GM18526 (cell line): ENCODE results near the gene NPR2.

Experiments
- POLR2A ChIP-seq: IDR thresholded peaks from 3 replicates; pipeline ENCODE4 v1.6.1; 2011; ENCODE audit not compliant: insufficient read length; ENCODE audit errors: extremely low read depth

Gene NPR2

GRCh38 chr9:35783418-35783817 is 8.0 kb upstream of the NPR2 start:
- TF ChIP-seq POLR2A, result no peak

- TF ChIP-seq POLR2A, result no peak
These were observed 1.9 kb upstream of the NPR2 start for GRCh38 chr9:35789541-35789940.

- no peak for TF ChIP-seq POLR2A
These were observed 1.4 kb upstream of the NPR2 start for GRCh38 chr9:35790025-35790384.

- TF ChIP-seq POLR2A, result no peak
These were observed 750 bp upstream of the NPR2 start for GRCh38 chr9:35790385-35791296.

GRCh38 chr9:35792024-35792813 is 828 bp downstream of the NPR2 start:
- TF ChIP-seq POLR2A, result no peak

GRCh38 chr9:35792826-35793225 is 1.4 kb downstream of the NPR2 start:
- no peak for TF ChIP-seq POLR2A

- TF ChIP-seq POLR2A, result no peak
These were observed 2.1 kb downstream of the NPR2 start for GRCh38 chr9:35793461-35793860.

GRCh38 chr9:35795695-35796094 is 4.3 kb downstream of the NPR2 start:
- no peak for TF ChIP-seq POLR2A

GRCh38 chr9:35797311-35798109 is 6.1 kb downstream of the NPR2 start:
- TF ChIP-seq POLR2A, result no peak

GRCh38 chr9:35798658-35799374 is 7.4 kb downstream of the NPR2 start:
- TF ChIP-seq POLR2A, result no peak

GRCh38 chr9:35800530-35800929 is 9.1 kb downstream of the NPR2 start:
- TF ChIP-seq POLR2A, result no peak

- no peak for TF ChIP-seq POLR2A
These were observed 10.1 kb downstream of the NPR2 start for GRCh38 chr9:35801328-35802128.

GRCh38 chr9:35806101-35806500 is 14.7 kb downstream of the NPR2 start:
- TF ChIP-seq POLR2A, result no peak

- TF ChIP-seq POLR2A, result no peak
These were observed 17.0 kb downstream of the NPR2 start for GRCh38 chr9:35808433-35808832.
